NCI-H1694 treated with DMSO at 0.1 percent for 48 hours (cell line): ENCODE results near the gene TRAPPC11.

Experiments
- DNase-seq: peaks from one replicate; lab custom pipeline; 2025; lab: John Stamatoyannopoulos, UW

The TRAPPC11 gene

GRCh38 chr4:183637461-183637860 is 21.6 kb upstream of the TRAPPC11 start:
- DNase-seq: no peak

GRCh38 chr4:183638436-183638835 is 20.7 kb upstream of the TRAPPC11 start:
- DNase-seq: no peak

- DNase-seq: no peak
Observed at GRCh38 chr4:183639291-183639690, 19.8 kb upstream of the TRAPPC11 start.

- no peak for DNase-seq
Observed at GRCh38 chr4:183645326-183645725, 13.8 kb upstream of the TRAPPC11 start.

- DNase-seq: no peak
Observed at GRCh38 chr4:183657564-183657963, 1.5 kb upstream of the TRAPPC11 start.

GRCh38 chr4:183658362-183659028 is 598 bp upstream of the TRAPPC11 start:
- no peak for DNase-seq

GRCh38 chr4:183659872-183660242 is 764 bp downstream of the TRAPPC11 start:
- no peak for DNase-seq

- DNase-seq: no peak
Observed at GRCh38 chr4:183666088-183666487, 7.0 kb downstream of the TRAPPC11 start.

- no peak for DNase-seq
Observed at GRCh38 chr4:183670251-183670650, 11.2 kb downstream of the TRAPPC11 start.

GRCh38 chr4:183670960-183671555 is 12.0 kb downstream of the TRAPPC11 start:
- DNase-seq: no peak

GRCh38 chr4:183674153-183674552 is 15.1 kb downstream of the TRAPPC11 start:
- DNase-seq: no peak

GRCh38 chr4:183675625-183676024 is 16.5 kb downstream of the TRAPPC11 start:
- DNase-seq: no peak

- DNase-seq: no peak
Observed at GRCh38 chr4:183681119-183681518, 22.0 kb downstream of the TRAPPC11 start.

GRCh38 chr4:183686461-183686860 is 27.4 kb downstream of the TRAPPC11 start:
- no peak for DNase-seq

- DNase-seq: no peak
Observed at GRCh38 chr4:183688216-183688615, 29.1 kb downstream of the TRAPPC11 start.

GRCh38 chr4:183691006-183691405 is 31.9 kb downstream of the TRAPPC11 start:
- no peak for DNase-seq

GRCh38 chr4:183691897-183692296 is 32.8 kb downstream of the TRAPPC11 start:
- DNase-seq: no peak

GRCh38 chr4:183698909-183699308 is 39.8 kb downstream of the TRAPPC11 start:
- DNase-seq: no peak

GRCh38 chr4:183700407-183700806 is 41.3 kb downstream of the TRAPPC11 start:
- DNase-seq: no peak

- no peak for DNase-seq
Observed at GRCh38 chr4:183702492-183702891, 43.4 kb downstream of the TRAPPC11 start.

- DNase-seq: peak; percentile 33
Observed at GRCh38 chr4:183714626-183715025, 55.5 kb downstream of the TRAPPC11 start.

GRCh38 chr4:183716302-183716701 is 57.2 kb downstream of the TRAPPC11 start:
- DNase-seq: no peak

- no peak for DNase-seq
Observed at GRCh38 chr4:183718876-183719275, 59.8 kb downstream of the TRAPPC11 start.
